Sigmoid colon (tissue), 7 donors: Measurements from ENCODE around the gene INO80E. TPM values are rescaled to one million over a fixed set of nuclear protein-coding genes. Genes with fewer than 3 reads are reported as not detected.

Experiments used
- DNase-seq: peaks from one replicate; pipeline ENCODE4 v3.0.0-alpha.2; 2019
- H3K27ac ChIP-seq, 4 donors: fragments of 200-600 bp; sonication (generic); one replicate each; pipeline ENCODE4 v1.5.1; 2016 to 2019; ENCODE audit warnings: mild to moderate bottlenecking in 1 of 4
- H3K27me3 ChIP-seq, 3 donors: fragments of 200-600 bp; sonication (generic); one replicate each; pipeline ENCODE4 v1.5.1; 2019; ENCODE audit warnings: mild to moderate bottlenecking in 1 of 3
- H3K36me3 ChIP-seq, 4 donors: fragments of 200-600 bp; sonication (generic); one replicate each; pipeline ENCODE4 v1.5.1; 2016 to 2019
- H3K4me1 ChIP-seq, 4 donors: fragments of 200-600 bp; sonication (generic); one replicate each; pipeline ENCODE4 v1.5.1; 2017 to 2019
- H3K4me3 ChIP-seq, 4 donors: fragments of 200-600 bp; sonication (generic); one replicate each; pipeline ENCODE4 v1.5.1; 2017 to 2019; ENCODE audit warnings: mild to moderate bottlenecking in 2 of 4, moderate library complexity in 1 of 4
- H3K9me3 ChIP-seq, 4 donors: fragments of 200-600 bp in 3 of 4; sonication (generic) in 3 of 4; one replicate each; pipeline versions ENCODE4 v1.5.1 to v1.6.1; 2013 to 2019
- EP300 ChIP-seq, 4 donors: sonication (generic); formaldehyde crosslinking; IDR thresholded peaks; one replicate each; pipeline ENCODE4 v1.6.1; 2017; ENCODE audit warnings: antibody characterized with exemption in 4 of 4
- POLR2A ChIP-seq, 2 donors: fragments of 450-650 bp; IDR thresholded peaks; one replicate each; pipeline ENCODE4 v1.6.1; 2016; ENCODE audit warnings: antibody characterized with exemption in 2 of 2, mild to moderate bottlenecking in 2 of 2, moderate library complexity in 2 of 2
- POLR2AphosphoS5 ChIP-seq, 4 donors: sonication (generic); formaldehyde crosslinking; IDR thresholded peaks; one replicate each; pipeline ENCODE4 v1.6.1; 2017; ENCODE audit warnings: antibody characterized with exemption in 4 of 4
- WGBS, 2 donors: extraction: QIAGEN DNeasy Blood & Tissue Kit; methylation state at CpG; one replicate each; pipeline ENCODE4 v1.1.7; 2013; 5-methylcytosine and 5-hydroxymethylcytosine counted together
- intact Hi-C: fragments of 100-400 bp; cut with DNase I; formaldehyde crosslinking; loops from one replicate; pipeline ENCODE4 v1.15.1; 2023
- polyA plus RNA-seq, 3 donors: library from polyadenylated mRNA; stranded (reverse); fragments of 200-250 nt; gene quantifications; one replicate each; pipeline ENCODE4 v1.2.3, GENCODE V29; 2013
- total RNA-seq, 4 donors: library from RNA; depleted of rRNA; stranded (reverse); fragments of >200 nt; gene quantifications; one replicate each; pipeline ENCODE4 v1.1.0, GENCODE V29; 2016
- TF ChIP-seq, protein P1 (sequence below), 4 experiments: fragments of 450-650 bp in 3 of 4; fragments of 200-600 bp in 1 of 4; IDR thresholded peaks; one replicate each; pipeline ENCODE4 v1.5.1; 2016 to 2019; ENCODE audit warnings: antibody characterized with exemption in 4 of 4, mild to moderate bottlenecking in 3 of 4, moderate library complexity in 2 of 4
- donor health status: healthy with polysubstance abuse.
- donor health status: Bipolar disorder and iron deficiency.
- donor health status: healthy.

The INO80E gene
- total and polyA plus RNA-seq, 7 donors, result 49.2 to 174 (median 59.8) TPM

DNA sequence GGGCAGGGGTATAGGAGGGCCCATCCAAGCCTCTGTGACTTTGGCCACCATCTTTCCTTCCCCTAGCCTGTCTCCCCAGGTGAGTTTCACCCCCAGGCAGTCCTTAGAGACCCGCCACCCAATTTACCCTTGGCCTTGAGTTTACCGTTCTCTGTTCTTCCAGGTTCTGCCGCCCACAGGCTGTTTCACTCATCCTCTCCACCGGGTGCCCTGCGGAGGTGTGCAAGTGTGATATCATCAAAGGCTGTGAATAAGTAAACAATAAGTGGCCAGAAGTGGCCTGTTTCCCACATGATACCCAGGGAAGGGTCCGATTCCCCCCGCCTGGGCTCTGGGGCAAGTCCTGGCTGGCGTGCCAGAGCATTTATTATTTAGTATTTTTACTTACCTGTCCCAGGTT is 50.1 kb downstream of the INO80E start:
- DNase-seq, result no peak
- no peak overlapping the region for H3K4me3 ChIP-seq
- H3K36me3 ChIP-seq, result no peaks in the 10 kb centered on the region
- TF ChIP-seq, protein P1, sequence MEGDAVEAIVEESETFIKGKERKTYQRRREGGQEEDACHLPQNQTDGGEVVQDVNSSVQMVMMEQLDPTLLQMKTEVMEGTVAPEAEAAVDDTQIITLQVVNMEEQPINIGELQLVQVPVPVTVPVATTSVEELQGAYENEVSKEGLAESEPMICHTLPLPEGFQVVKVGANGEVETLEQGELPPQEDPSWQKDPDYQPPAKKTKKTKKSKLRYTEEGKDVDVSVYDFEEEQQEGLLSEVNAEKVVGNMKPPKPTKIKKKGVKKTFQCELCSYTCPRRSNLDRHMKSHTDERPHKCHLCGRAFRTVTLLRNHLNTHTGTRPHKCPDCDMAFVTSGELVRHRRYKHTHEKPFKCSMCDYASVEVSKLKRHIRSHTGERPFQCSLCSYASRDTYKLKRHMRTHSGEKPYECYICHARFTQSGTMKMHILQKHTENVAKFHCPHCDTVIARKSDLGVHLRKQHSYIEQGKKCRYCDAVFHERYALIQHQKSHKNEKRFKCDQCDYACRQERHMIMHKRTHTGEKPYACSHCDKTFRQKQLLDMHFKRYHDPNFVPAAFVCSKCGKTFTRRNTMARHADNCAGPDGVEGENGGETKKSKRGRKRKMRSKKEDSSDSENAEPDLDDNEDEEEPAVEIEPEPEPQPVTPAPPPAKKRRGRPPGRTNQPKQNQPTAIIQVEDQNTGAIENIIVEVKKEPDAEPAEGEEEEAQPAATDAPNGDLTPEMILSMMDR (IDR thresholded peaks at IDR 0.05), result no peak
- TF ChIP-seq POLR2A (IDR thresholded peaks at IDR 0.05) (no peak), EP300 (IDR thresholded peaks at IDR 0.05) (no peak), POLR2AphosphoS5 (IDR thresholded peaks at IDR 0.05) (no peak)
- 75 to 80% methylated on average over 8 of the region's 8 CpGs for WGBS, 2 donors
- no peak overlapping the region for H3K27ac ChIP-seq
- H3K9me3 ChIP-seq, result no peaks in the 10 kb centered on the region
- H3K4me1 ChIP-seq, result no peaks in the 10 kb centered on the region
- intact Hi-C loops, result no loop called here
- H3K27me3 ChIP-seq, result no peaks in the 10 kb centered on the region

DNA sequence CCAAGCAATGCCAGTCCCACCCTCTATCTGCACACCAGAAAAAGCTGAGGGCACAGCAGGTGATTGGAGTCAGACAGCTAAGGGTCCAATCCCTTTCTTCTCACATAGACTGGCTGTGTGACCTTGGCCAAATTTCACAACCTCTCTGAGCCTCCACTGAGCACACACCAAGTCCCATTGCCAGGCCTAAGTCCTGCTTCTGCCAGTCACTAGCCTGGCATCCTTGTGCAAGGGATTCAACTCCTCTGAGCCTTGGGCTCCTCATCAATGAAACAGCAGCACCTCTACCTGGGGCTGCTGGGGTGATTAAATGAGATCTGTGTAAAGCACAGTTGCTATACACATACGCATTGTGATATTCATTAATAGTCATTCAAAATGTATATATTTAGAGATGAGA is 50.5 kb downstream of the INO80E start:
- TF ChIP-seq, protein P1 (IDR thresholded peaks at IDR 0.05), result no peak
- TF ChIP-seq EP300 (IDR thresholded peaks at IDR 0.05), result no peak
- TF ChIP-seq POLR2A (IDR thresholded peaks at IDR 0.05), result no peak
- TF ChIP-seq POLR2AphosphoS5 (IDR thresholded peaks at IDR 0.05), result no peak
- Histone ChIP-seq H3K4me1 (no peaks in the 10 kb centered on the region), H3K36me3 (no peaks in the 10 kb centered on the region), H3K4me3 (no peak overlapping the region), H3K9me3 (no peaks in the 10 kb centered on the region), H3K27ac (no peak overlapping the region), H3K27me3 (no peaks in the 10 kb centered on the region)
- intact Hi-C loops, result no loop called here
- WGBS, 2 donors, result 94 to 97% methylated on average over 1 of the region's 1 CpG
- DNase-seq, result no peak

DNA sequence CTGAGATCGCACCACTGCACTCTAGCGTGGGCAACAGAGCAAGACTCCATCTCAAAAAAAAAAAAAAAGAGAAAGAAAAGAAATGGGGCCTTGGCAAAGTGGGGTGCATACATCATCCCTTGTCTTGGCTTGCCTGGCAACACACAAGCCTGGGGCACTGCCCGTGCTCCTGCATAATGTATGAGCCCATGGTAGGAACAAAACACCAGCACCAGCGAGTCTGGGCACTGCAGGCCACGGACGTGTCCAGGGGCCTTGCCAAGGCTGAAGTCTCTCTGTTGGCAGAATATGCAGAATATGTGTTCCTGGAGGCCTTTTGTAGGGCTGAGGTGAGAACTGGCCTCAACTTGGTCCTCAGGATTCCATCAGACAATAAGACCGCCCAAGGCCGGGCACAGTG is 53.8 kb downstream of the INO80E start:
- 94 to 96% methylated on average over 8 of the region's 8 CpGs for WGBS, 2 donors
- H3K27ac ChIP-seq, result no peak overlapping the region
- H3K4me1 ChIP-seq, result peaks cover 0 to 17% (median 13%) of the 10 kb centered on the region in 4 donors
- intact Hi-C loops, result loop anchor here (5.0 kb wide), 1 partner anchor 47 kb away; the partner anchor contains the start of gene YPEL3
- H3K4me3 ChIP-seq, result no peak overlapping the region
- no peak for DNase-seq
- H3K36me3 ChIP-seq, result no peaks in the 10 kb centered on the region
- TF ChIP-seq EP300 (IDR thresholded peaks at IDR 0.05) (no peak), POLR2A (IDR thresholded peaks at IDR 0.05) (no peak), POLR2AphosphoS5 (IDR thresholded peaks at IDR 0.05) (no peak)
- TF ChIP-seq, protein P1 (IDR thresholded peaks at IDR 0.05), result no peak
- H3K9me3 ChIP-seq, result no peaks in the 10 kb centered on the region
- no peaks in the 10 kb centered on the region for H3K27me3 ChIP-seq

DNA sequence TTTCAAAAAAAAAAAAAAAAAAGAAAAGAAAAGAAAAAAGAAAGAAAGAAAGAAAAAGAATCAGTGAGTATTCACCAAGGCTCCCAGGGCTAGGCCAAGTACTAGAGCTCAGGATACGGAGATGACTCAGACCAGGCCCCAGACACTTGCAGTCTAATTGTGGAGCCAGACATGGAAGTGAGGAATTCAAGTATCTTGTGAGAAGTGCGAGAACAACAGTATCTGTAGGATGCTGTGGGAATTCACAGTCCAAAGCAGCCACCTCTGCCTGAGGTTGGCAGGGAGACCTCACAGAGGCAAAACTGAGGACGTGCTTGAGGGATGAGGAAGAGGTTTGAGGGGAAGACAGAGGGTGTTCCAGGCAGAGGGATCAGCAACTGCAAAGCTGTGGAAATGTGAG is 55.5 kb downstream of the INO80E start:
- WGBS, 2 donors, result 88 to 93% methylated on average over 3 of the region's 3 CpGs
- intact Hi-C loops, result loop anchor here (5.0 kb wide), 1 partner anchor 46 kb away; the partner anchor contains the start of gene YPEL3
- no peak for DNase-seq
- Histone ChIP-seq H3K4me3 (no peak overlapping the region), H3K27ac (no peak overlapping the region), H3K4me1 (peaks cover 0 to 17% (median 13%) of the 10 kb centered on the region in 4 donors), H3K9me3 (no peaks in the 10 kb centered on the region), H3K36me3 (no peaks in the 10 kb centered on the region), H3K27me3 (no peaks in the 10 kb centered on the region)
- no peak for TF ChIP-seq POLR2AphosphoS5 (IDR thresholded peaks at IDR 0.05)
- TF ChIP-seq POLR2A (IDR thresholded peaks at IDR 0.05), result no peak
- TF ChIP-seq, protein P1 (IDR thresholded peaks at IDR 0.05), result no peak
- no peak for TF ChIP-seq EP300 (IDR thresholded peaks at IDR 0.05)
